Fibroblast of peridontal ligament (primary cell): Measurements from ENCODE around the gene CORO2B.

Experiments used
- DNase-seq: peaks from one replicate; pipeline ENCODE4 v3.0.0-alpha.2; 2010; ENCODE audit errors: extremely low read depth

CORO2B gene

GRCh38 chr15:68578980-68579935, at the start of gene CORO2B:
Gene CORO2B, plus strand, starts transcription at chr15:68578993. Its CDS starts 270 bp downstream, at chr15:68579263.
- no peak for DNase-seq

GRCh38 chr15:68531387-68532179, 47.2 kb upstream of the CORO2B start:
- no peak for DNase-seq

GRCh38 chr15:68536331-68537095, 42.3 kb upstream of the CORO2B start:
- peak; percentile 99 for DNase-seq

GRCh38 chr15:68537097-68537496, 41.7 kb upstream of the CORO2B start:
- no peak for DNase-seq

- DNase-seq: peak; percentile 65
Observed at GRCh38 chr15:68537506-68537905, 41.3 kb upstream of the CORO2B start.

- no peak for DNase-seq
Observed at GRCh38 chr15:68538311-68538710, 40.5 kb upstream of the CORO2B start.

GRCh38 chr15:68541743-68542142, 37.0 kb upstream of the CORO2B start:
- DNase-seq: no peak

- DNase-seq: no peak
Observed at GRCh38 chr15:68542348-68542747, 36.4 kb upstream of the CORO2B start.

GRCh38 chr15:68542771-68543164, 36.0 kb upstream of the CORO2B start:
- DNase-seq: no peak

GRCh38 chr15:68543165-68544008, 35.4 kb upstream of the CORO2B start:
- peak; percentile 91 for DNase-seq

GRCh38 chr15:68546318-68546717, 32.5 kb upstream of the CORO2B start:
- DNase-seq: no peak

- no peak for DNase-seq
Observed at GRCh38 chr15:68548364-68548763, 30.4 kb upstream of the CORO2B start.

GRCh38 chr15:68550004-68550403, 28.8 kb upstream of the CORO2B start:
- DNase-seq: no peak

GRCh38 chr15:68550498-68551295, 28.1 kb upstream of the CORO2B start:
- peak; percentile 58 for DNase-seq

- no peak for DNase-seq
Observed at GRCh38 chr15:68551296-68551635, 27.5 kb upstream of the CORO2B start.

- no peak for DNase-seq
Observed at GRCh38 chr15:68552344-68552743, 26.4 kb upstream of the CORO2B start.

- DNase-seq: no peak
Observed at GRCh38 chr15:68552773-68553172, 26.0 kb upstream of the CORO2B start.

GRCh38 chr15:68553314-68553993, 25.3 kb upstream of the CORO2B start:
- no peak for DNase-seq

GRCh38 chr15:68553994-68554720, 24.6 kb upstream of the CORO2B start:
- DNase-seq: peak; percentile 69
